SK-N-SH (cell line): ENCODE measurements around the gene DUSP1. TPM values are rescaled to one million over a fixed set of nuclear protein-coding genes. Genes with fewer than 3 reads are reported as not detected.

Experiments used
- CTCF ChIA-PET: fragments of 300-600, 350-600 bp; formaldehyde crosslinking; extraction: SDS; loops from one replicate; lab custom pipeline; 2021; lab: Yijun Ruan, JAX
- POLR2A ChIA-PET: fragments of 350-600 bp; sonication (Branson Sonifier 250); formaldehyde crosslinking; extraction: SDS; loops from one replicate; lab custom pipeline; 2020; ENCODE audit warnings: antibody characterized with exemption, inconsistent platforms; lab: Yijun Ruan, JAX
- DNase-seq: peaks from one replicate; pipeline ENCODE4 v3.0.0; 2012
- H2AFZ ChIP-seq: fragments of 200-600 bp; sonication (generic); 2 replicates; pipeline ENCODE4 v1.8.1; 2016; ENCODE audit warnings: antibody characterized with exemption, mild to moderate bottlenecking, low read depth
- H3F3A ChIP-seq: fragments of 200-600 bp; sonication (generic); replicated peaks from 2 replicates; pipeline ENCODE3; 2016; ENCODE audit warnings: antibody characterized with exemption, mild to moderate bottlenecking; ENCODE audit not compliant: insufficient read depth
- H3K27ac ChIP-seq, 2 experiments: fragments of 200-500 bp in 1 of 2; fragments of 200-600 bp in 1 of 2; sonication (Bioruptor generic) in 1 of 2; sonication (generic), shearing (Covaris generic) in 1 of 2; 2 replicates each; pipeline versions ENCODE4 v1.5.1 to v1.6.1; 2014 to 2016; ENCODE audit warnings: low read depth in 2 of 2, inconsistent platforms in 1 of 2, low read length in 1 of 2, mild to moderate bottlenecking in 1 of 2, mixed read lengths in 1 of 2
- H3K27me3 ChIP-seq: fragments of 200-600 bp; sonication (generic), shearing (Covaris generic); 2 replicates; pipeline ENCODE4 v1.6.1; 2016; ENCODE audit warnings: mixed run types; ENCODE audit not compliant: insufficient read depth
- H3K36me3 ChIP-seq, 2 experiments: fragments of 200-500 bp in 1 of 2; fragments of 200-600 bp in 1 of 2; sonication (Bioruptor generic) in 1 of 2; sonication (generic) in 1 of 2; replicated peaks in 1 of 2; 2 replicates each; pipeline versions ENCODE3 to v1.5.1; 2014 to 2016; ENCODE audit warnings: low read length in 1 of 2, mild to moderate bottlenecking in 1 of 2; ENCODE audit not compliant: insufficient read depth in 2 of 2, control insufficient read depth in 1 of 2
- H3K4me1 ChIP-seq, 2 experiments: fragments of 200-500 bp in 1 of 2; fragments of 200-600 bp in 1 of 2; sonication (Bioruptor generic) in 1 of 2; sonication (generic), shearing (Covaris generic) in 1 of 2; 2 replicates each; pipeline versions ENCODE4 v1.5.1 to v1.6.1; 2014 to 2016; ENCODE audit warnings: low read depth in 1 of 2, low read length in 1 of 2, mixed run types in 1 of 2; ENCODE audit not compliant: insufficient read depth in 2 of 2, control insufficient read depth in 1 of 2
- H3K4me2 ChIP-seq: fragments of 200-600 bp; sonication (generic), shearing (Covaris generic); 2 replicates; pipeline ENCODE4 v1.6.1; 2017; ENCODE audit warnings: mixed run types
- H3K4me3 ChIP-seq, 2 experiments: fragments of 200-500 bp in 1 of 2; fragments of 200-600 bp in 1 of 2; sonication (Bioruptor generic) in 1 of 2; sonication (generic), shearing (Covaris generic) in 1 of 2; 2 replicates each; pipeline versions ENCODE4 v1.5.1 to v1.8.1; 2014 to 2016; ENCODE audit warnings: low read depth in 2 of 2, inconsistent platforms in 1 of 2, low read length in 1 of 2, mild to moderate bottlenecking in 1 of 2, mixed read lengths in 1 of 2, moderate library complexity in 1 of 2
- H3K79me2 ChIP-seq: fragments of 200-600 bp; sonication (generic); 2 replicates; pipeline ENCODE4 v1.8.1; 2017; ENCODE audit warnings: mild to moderate bottlenecking; ENCODE audit not compliant: insufficient read depth
- H3K9ac ChIP-seq: fragments of 200-600 bp; sonication (generic); 2 replicates; pipeline ENCODE4 v1.6.1; 2017; ENCODE audit warnings: mixed run types
- H3K9me2 ChIP-seq: fragments of 200-600 bp; sonication (generic); 2 replicates; pipeline ENCODE4 v1.6.1; 2017; ENCODE audit warnings: mixed run types
- H3K9me3 ChIP-seq: fragments of 200-600 bp; sonication (generic); 2 replicates; pipeline ENCODE4 v1.6.1; 2017; ENCODE audit warnings: mixed run types, mild to moderate bottlenecking, moderate library complexity
- H4K20me1 ChIP-seq: fragments of 200-600 bp; sonication (generic); 2 replicates; pipeline ENCODE4 v1.6.1; 2017; ENCODE audit warnings: mild to moderate bottlenecking, mixed run types; ENCODE audit not compliant: insufficient read depth
- ELF1 ChIP-seq: IDR thresholded peaks from 2 replicates; pipeline ENCODE4 v1.4.0; 2012
- EP300 ChIP-seq, 2 experiments: IDR thresholded peaks; 2 replicates each; pipeline versions ENCODE4 v1.4.0 to v1.6.1; 2012; ENCODE audit warnings: borderline replicate concordance in 1 of 2, low read depth in 1 of 2, low read length in 1 of 2
- FOSL2 ChIP-seq: IDR thresholded peaks from 2 replicates; pipeline ENCODE4 v1.4.0; 2012; ENCODE audit warnings: low read depth, mild to moderate bottlenecking, moderate library complexity, borderline replicate concordance
- FOXM1 ChIP-seq: IDR thresholded peaks from 2 replicates; pipeline ENCODE4 v1.4.0; 2012; ENCODE audit warnings: low read depth, mild to moderate bottlenecking
- GATA2 ChIP-seq: sonication (generic); formaldehyde crosslinking; IDR thresholded peaks from 2 replicates; pipeline ENCODE4 v1.5.0; 2020; ENCODE audit warnings: mild to moderate bottlenecking, missing genetic modification reagents
- MEF2A ChIP-seq: IDR thresholded peaks from 2 replicates; pipeline ENCODE4 v1.4.0; 2012; ENCODE audit warnings: low read depth, borderline replicate concordance
- MXI1 ChIP-seq: IDR thresholded peaks from 2 replicates; pipeline ENCODE4 v1.6.1; 2012; ENCODE audit warnings: mild to moderate bottlenecking, low read depth, low read length, improper control_type of control experiment
- NFIC ChIP-seq: IDR thresholded peaks from 2 replicates; pipeline ENCODE4 v1.4.0; 2012; ENCODE audit warnings: borderline replicate concordance
- NRF1 ChIP-seq: IDR thresholded peaks from 2 replicates; pipeline ENCODE4 v1.6.1; 2012; ENCODE audit warnings: low read depth, mild to moderate bottlenecking, low read length
- POLR2AphosphoS5 ChIP-seq: IDR thresholded peaks from 2 replicates; pipeline ENCODE4 v1.6.1; 2012; ENCODE audit warnings: low read depth, low read length
- RXRA ChIP-seq: IDR thresholded peaks from 2 replicates; pipeline ENCODE4 v1.4.0; 2012; ENCODE audit warnings: low read depth, mild to moderate bottlenecking, borderline replicate concordance
- SIN3A ChIP-seq: IDR thresholded peaks from 2 replicates; pipeline ENCODE4 v1.6.1; 2012; ENCODE audit warnings: low read depth, mild to moderate bottlenecking, low read length, moderate library complexity, borderline replicate concordance
- SMC3 ChIP-seq: IDR thresholded peaks from 2 replicates; pipeline ENCODE4 v1.6.1; 2012; ENCODE audit warnings: low read depth, low read length, improper control_type of control experiment
- TAF1 ChIP-seq: IDR thresholded peaks from 2 replicates; pipeline ENCODE4 v1.6.1; 2012; ENCODE audit warnings: low read depth, mild to moderate bottlenecking, low read length, moderate library complexity, borderline replicate concordance
- TCF12 ChIP-seq: IDR thresholded peaks from 2 replicates; pipeline ENCODE4 v1.4.0; 2012
- TEAD4 ChIP-seq: IDR thresholded peaks from 2 replicates; pipeline ENCODE4 v1.4.0; 2012; ENCODE audit warnings: mild to moderate bottlenecking, borderline replicate concordance; ENCODE audit not compliant: insufficient read depth
- USF1 ChIP-seq: IDR thresholded peaks from 2 replicates; pipeline ENCODE4 v1.4.0; 2012; ENCODE audit warnings: low read depth, borderline replicate concordance
- USF2 ChIP-seq: fragments of 150-350 bp; IDR thresholded peaks from 2 replicates; pipeline ENCODE4 v1.6.1; 2017; ENCODE audit warnings: antibody characterized with exemption, low read length, low read depth, borderline replicate concordance
- YY1 ChIP-seq: IDR thresholded peaks from 2 replicates; pipeline ENCODE4 v1.4.0; 2012; ENCODE audit warnings: low read depth, mild to moderate bottlenecking
- ZBTB33 ChIP-seq: IDR thresholded peaks from 2 replicates; pipeline ENCODE4 v1.4.0; 2012; ENCODE audit warnings: low read depth, borderline replicate concordance
- WGBS: methylation state at CpG from one replicate; pipeline ENCODE4 v1.1.6; 2017; ENCODE audit warnings: low lambda C conversion rate; 5-methylcytosine and 5-hydroxymethylcytosine counted together
- polyA plus RNA-seq, 3 experiments: library from polyadenylated mRNA; depleted of rRNA; stranded (reverse); fragments of >200 nt; gene quantifications; 2 replicates each; pipeline ENCODE4 v1.2.3, GENCODE V29; 2012

Gene DUSP1
- polyA plus RNA-seq, 1 of the 3 experiments (the other 2 are of a cell fraction) = 455 TPM

- Histone ChIP-seq H3F3A (peaks cover 77% of the 10 kb centered on the region), H3K4me3 (peak overlapping the region; percentile 89 to 93), H3K9me2 (no peaks in the 10 kb centered on the region), H3K79me2 (peaks cover 43% of the 10 kb centered on the region), H3K36me3 (peaks cover 21 to 29% of the 10 kb centered on the region in 2 experiments), H3K9me3 (no peaks in the 10 kb centered on the region), H2AFZ (no peak overlapping the region), H3K27me3 (no peaks in the 10 kb centered on the region), H3K4me1 (peaks cover 22 to 46% of the 10 kb centered on the region in 2 experiments), H3K9ac (peak overlapping the region; percentile 96), H3K4me2 (peak overlapping the region; percentile 95), H3K27ac (peak overlapping the region in 1 of 2 experiments; percentile 100; a peak in 3 of 4 replicates), H4K20me1 (peaks cover 51% of the 10 kb centered on the region)
- no peak for DNase-seq
- POLR2A ChIA-PET = no interaction called here
- TF ChIP-seq TAF1 (no peak), SMC3 (no peak), EP300 (IDR thresholded peaks at IDR 0.05; ENCODE audit: borderline replicate concordance in 1 of 2, low read depth in 1 of 2, low read length in 1 of 2) (no peak), POLR2AphosphoS5 (no peak; the same call in 1 of the 2 replicates), NRF1 (no peak), RXRA (no peak), USF2 (no peak), TCF12 (no peak), ELF1 (no peak), NFIC (no peak), FOXM1 (no peak), GATA2 (no peak), MXI1 (no peak), FOSL2 (no peak), MEF2A (no peak), SIN3A (no peak), ZBTB33 (no peak), TEAD4 (no peak), YY1 (no peak), USF1 (no peak)
- CTCF ChIA-PET = interaction anchor here (1.2 to 5.9 kb wide), 6 partner anchors 8 to 289 kb away, joined by 3 to 113 read pairs (median 29); no protein-coding TSS in a partner anchor
- 75% methylated on average over 19 of the region's 20 CpGs for WGBS
Observed at GRCh38 chr5:172768573-172769341, 2.2 kb downstream of the DUSP1 start.
